Activated naive CD4-positive, alpha-beta T cell treated with Interleukin-2 at 50 U/mL for 16 hours (primary cell): Measurements from ENCODE around the gene SKOR1.

Experiments
- DNase-seq: peaks from one replicate; pipeline ENCODE4 v3.0.0-alpha.2; 2020

Gene SKOR1

DNA sequence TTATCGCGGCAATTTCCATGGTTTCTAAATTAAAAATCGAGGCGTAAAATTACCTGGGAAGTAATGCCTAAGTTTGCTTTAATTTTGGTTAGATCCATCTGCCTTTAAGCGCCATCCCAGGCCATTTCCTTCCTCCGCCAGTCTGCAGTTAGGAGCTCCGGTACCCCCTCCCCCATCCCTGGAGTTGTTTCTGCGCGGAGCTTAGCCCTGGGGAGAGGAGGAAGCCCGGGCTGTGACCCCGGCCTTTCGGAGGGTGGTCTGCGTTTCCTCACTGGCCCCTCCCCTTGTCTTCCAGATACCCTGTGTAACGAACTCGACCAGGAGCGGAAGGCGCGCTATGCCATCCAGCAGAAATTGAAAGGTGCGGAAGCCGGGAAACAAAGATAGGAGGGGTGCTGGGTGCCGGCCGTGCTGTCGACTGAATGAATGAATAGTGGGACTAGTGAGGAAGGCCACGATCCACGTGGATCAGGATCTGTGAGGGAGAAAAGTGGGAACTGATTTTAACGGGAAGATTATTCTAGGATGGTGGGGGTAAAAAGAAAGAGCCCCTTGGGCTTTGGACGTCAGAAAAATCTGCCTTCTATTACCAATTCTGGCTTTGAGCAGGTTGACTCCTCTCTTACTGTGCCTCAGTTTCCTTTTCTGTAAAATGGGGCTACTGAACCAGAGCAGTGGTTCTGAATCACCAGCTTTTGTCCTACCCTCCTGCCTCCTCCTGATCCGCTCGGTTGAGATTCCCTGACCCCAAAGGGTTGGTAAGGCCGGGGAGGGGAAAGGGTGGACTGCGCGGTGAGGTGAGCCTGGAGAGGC lies 7.8 kb downstream of the SKOR1 start:
- DNase-seq: no peak

DNA sequence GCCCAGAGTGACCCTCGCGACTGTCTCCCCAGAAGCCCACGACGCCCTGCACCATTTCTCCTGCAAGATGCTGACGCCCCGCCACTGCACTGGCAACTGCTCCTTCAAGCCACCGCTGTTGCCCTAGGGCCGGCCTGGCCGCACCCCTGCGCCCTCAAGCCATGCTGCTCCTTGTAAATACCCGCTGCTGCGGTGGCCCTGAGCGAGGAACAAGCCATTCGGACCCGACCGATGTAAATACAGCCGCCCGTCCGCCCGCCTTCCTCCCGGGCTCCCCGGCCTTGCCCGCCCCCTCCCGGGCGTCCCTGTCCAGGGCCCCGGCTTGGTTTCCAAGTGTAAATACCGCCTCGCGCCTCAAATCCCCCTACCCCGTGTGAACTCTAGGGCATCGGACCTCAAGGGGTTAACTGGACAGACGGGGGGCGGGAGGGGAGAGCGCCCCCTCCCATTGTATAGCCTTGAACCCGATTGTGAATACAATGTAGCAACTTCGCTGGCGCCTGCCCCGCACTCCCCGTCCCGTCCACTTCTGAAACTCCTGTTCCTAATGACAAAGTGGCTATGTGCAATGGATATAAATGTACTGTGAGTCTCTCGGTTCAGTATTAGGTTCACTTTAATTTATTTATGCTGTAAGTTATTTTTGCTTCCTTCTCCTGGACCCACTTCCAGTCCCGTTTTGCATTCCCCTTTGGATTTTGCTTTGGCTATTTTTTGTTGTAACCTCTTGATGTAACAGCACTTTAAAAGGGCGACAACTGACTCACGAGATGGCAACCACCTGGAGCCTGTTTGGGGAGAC lies 8.6 kb downstream of the SKOR1 start:
- no peak for DNase-seq

DNA sequence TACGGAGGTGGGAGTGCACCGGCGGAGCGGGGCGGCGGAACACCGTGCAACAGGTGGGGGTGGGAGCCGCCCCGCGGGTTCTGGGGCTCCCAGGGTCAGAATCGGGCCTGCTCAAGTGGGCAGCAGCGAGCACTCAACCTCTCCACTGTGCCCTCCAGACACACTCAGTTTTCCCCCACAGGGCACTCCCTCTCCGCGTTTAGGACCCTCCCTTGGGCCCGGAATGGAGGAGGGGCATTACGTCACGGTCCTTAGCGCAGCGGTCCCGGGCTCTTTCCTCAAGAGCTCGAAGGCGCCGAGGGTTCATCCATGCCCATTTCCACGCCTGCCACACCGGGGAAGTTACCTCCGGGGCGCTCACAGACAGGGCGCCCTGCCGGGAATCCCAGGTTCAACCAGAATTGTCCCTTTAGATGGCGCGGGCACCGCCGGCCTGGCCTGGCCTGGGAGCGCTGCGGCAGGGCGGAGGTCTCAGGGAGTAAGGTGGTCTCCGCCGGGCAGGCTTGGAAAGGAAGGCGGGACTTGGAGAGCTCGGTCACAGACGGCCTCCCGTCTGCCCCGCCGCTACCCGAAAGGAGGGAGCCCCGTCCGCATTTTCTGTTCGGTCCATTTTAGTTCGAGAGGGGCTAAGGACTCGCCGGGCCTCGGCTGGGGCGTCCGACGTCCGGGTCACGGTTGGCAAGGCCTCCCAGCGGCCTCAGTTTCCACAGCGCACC lies 9.4 kb downstream of the SKOR1 start:
- DNase-seq: no peak

DNA sequence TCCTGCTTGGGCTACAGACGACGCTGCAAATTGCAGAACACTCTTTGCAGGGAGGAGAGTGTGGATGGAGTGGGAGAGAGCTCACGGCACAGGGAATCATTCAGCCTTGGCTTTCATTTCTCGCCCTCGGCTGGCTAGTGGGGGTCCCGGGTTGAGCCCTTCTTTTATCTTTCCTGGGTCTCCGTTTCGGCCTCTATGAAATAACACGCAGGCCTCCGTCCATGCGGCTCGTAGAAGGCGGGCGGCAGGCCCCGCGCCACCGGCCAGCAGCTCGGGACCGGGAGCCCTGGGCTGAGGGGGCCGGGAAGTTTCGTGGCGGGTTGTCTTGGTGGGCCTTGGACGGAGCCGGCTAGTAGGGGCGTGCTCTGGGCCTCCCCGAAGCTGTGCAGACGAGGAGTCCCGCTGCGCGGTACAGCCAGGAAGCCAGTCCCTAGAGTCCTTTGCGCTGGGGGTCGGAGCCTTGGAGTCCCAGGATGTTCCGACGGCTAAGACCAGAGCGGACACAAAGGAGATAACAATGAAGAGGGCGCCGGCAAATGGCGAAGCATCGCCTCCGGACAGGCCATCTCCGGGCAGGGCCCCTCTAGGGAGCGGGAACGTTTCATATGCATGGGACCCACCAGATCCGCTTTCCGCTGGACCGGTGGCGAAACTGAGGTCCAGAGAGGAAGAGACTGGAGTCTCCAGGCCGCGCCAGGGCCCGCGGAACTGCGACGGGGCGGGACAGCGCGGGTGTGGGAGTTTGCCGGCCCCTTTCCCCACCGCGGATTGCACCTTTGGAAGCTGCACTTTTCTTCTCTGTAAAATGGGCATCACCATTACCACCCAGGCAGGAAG lies 10.2 kb downstream of the SKOR1 start:
- DNase-seq: no peak

DNA sequence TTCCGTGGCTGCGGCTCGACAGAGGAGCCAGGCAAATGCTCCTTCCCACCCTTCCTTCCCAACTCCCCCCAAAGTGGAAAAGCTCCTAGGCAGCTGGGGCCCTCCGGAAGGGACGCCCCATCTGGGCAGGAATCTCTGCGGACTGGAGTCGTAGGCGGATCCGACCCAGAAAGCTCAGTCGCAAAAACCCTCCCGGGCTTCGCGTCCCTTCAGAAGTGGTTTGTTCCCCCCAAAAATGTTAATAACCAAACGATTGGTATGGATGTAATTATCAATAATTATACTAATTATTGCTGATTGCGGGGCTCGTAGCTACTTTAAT lies 10.8 kb downstream of the SKOR1 start:
- no peak for DNase-seq

DNA sequence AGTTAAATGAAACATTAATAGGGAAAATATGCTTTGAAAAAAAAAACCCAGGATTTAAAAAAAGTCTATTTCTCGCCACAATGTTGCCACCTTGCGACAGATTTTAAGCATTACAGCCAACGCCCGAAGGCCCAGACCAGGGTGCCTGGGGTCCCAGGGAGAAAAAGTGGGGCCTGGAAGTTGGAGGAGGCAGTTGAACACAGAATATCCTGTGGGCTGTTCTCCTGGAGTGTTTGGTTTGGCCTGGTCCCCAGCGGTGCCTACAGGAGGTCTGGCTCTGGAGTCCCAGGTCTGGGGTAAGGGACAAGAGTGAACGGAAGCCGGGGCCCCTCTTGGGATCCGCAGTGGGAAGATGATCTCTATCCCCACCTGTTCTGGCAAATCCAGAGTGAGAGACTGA lies 11.2 kb downstream of the SKOR1 start:
- DNase-seq: peak; percentile 59

DNA sequence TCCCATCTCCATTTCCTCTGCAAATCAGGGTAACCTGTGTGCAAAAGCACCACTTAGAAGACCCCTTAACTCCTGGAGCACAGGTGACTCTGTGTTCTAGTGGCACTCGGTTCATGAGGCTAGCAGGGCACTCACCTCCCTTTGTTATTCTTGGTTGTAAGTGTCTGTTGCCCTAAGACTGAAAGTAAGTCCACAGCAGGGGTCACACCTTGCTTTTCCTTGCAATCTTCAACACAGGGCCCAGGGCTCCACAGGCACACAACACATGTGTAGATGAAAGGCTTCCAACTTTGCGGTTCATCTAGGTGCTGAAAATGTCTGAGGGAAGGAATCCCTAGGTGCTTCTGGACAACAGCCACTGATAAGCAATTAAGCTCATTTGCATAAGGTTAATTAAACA lies 11.6 kb downstream of the SKOR1 start:
- no peak for DNase-seq

DNA sequence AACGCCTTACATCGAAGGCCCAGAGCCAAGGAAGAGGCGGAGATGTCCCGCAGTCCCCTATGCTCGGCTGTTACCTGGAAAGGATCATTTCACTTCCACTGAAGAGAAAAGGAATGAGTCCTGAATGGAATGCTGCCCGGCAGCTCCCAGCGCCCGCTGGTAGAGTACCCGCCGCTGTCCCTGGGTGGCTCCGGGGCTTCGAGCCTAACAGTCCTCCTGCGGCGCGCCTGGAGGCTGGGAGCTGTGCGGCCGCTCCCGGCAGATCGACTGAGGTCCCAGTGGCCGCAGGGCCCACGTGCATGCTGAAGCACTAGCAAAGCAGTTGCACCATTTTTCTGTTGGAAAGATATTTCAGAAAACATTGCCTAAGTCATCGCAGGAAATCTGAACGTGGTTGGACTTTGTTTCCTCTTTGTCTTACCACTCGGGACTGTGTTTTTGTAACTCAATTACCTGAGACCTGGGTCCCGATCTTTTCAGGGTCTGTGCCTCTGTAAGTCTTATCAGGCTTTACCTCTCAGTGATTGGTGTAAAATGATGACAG lies 13.6 kb downstream of the SKOR1 start:
- no peak for DNase-seq

DNA sequence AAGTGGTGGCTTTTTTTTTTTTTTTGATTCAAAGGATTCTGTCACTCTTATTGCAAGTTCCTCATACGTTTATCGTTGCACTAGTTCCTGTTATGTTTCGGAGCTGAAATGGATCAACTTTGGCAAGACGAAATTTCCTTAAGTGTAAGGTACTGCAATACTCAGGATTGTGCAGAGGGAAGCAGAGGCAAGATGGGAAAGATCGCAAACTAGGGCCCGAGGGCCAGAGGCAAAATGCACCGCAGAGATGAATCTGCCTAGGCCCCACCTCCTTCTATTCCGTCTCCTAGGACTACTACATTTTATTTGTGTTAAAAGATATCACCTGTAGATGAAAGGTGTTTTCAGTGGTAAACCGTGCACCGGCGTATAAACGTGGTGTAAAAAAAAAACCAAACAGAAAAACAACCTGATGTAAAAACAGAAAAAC lies 14.2 kb downstream of the SKOR1 start:
- peak; percentile 34 for DNase-seq

DNA sequence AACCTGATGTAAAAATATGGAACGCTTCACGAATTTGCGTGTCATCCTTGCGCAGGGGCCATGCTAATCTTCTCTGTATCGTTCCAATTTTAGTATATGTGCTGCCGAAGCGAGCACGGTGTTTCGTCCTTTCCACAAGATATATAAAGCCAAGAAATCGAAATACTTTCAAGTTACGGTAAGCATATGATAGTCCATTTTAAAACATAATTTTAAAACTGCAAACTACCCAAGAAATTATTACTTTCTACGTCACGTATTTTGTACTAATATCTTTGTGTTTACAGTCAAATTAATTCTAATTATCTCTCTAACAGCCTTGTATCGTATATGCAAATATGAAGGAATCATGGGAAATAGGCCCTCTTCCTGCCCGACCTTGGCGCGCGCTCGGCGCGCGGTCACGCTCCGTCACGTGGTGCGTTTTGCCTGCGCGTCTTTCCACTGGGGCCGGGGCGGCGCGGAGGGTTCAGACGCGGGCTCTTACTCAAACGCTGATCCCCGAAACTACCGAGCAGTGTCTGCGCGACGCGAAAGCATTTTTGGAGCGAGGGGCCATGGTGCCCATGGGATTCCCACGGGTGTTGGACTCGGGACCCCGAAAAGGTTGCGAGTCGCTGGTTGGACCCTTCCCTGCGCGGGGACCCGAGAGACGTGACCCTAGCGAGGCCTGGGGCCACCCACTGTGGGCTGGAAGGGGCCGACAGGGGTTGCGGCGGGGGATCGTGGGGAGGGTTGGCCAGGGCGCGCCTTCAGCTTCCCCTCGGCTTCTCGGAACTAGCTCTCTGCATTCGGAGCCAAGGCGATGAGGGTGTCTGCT lies 14.8 kb downstream of the SKOR1 start, which contains the start of gene RNU6-1:
Gene RNU6-1 (minus strand): TSS at position 117 of the 820 bp plus-strand sequence.
- peak; percentile 97 for DNase-seq

DNA sequence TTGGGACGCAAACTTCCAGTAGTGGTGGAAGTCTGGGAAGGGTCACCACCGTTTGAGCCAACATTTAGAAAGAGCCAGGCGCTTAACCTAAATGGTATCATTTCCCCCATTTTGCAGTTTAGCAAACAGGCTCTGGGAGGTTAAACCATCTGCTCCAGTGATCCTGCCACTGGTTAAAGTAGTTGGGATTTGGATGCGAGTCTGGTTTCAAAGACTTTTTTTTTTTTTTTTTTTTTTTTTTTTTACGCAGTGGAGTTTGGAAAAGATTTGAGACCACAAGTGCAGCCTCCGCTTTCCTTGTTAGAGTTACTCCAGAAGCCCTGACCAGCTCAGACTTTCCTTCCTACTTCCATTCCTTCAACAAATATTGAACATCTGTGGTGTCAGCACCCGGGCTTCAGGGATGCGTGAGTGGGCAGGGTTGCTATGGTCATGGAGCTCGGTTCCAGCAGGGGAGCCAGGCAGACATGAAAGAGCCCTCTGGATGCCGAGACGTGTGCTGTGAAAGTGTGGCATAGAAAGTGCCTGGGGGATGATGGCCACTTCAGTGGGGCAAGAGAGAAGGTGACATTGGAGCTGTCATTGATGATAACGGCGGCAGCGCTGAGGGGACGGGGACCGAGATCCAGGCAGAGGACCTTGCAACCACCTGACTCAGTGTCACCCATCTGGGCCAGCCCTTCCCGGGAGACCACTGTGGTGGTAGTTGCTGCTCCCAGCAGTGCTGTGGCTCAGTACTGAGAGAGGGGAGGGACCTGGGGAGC lies 15.6 kb downstream of the SKOR1 start:
- DNase-seq: no peak

DNA sequence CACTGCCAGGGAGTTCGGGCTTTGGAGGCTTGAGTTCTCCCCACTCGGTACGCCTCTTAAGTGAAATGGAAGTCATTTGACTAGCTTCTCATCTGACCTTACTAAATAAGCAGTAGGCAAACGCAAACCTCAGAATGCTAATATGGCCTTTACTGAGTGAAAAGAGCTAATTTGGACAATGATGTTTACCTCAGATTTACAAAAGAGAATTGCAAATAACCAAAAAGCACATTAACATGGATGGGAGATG lies 16.1 kb downstream of the SKOR1 start:
- DNase-seq: no peak

DNA sequence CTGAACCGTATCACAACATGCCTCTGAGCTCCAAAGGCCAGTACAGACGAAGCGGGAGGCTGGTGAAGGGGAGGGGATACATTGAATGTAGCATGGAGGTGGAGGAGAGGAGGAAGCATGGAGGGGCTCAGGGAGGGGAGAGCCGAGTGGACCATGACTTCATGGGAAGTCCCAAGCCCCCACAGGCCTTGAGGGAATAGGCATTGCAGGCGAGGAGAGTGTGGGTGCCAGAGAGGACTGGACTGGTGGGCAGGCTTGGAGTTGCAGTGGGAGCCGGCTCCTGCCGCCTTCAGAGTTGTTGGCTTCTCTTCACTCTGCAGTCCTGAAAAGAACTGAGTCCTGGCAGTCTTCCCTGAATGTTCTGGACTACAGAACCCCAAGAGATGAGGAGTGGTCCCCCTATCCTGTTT lies 17.8 kb downstream of the SKOR1 start:
- DNase-seq: no peak

DNA sequence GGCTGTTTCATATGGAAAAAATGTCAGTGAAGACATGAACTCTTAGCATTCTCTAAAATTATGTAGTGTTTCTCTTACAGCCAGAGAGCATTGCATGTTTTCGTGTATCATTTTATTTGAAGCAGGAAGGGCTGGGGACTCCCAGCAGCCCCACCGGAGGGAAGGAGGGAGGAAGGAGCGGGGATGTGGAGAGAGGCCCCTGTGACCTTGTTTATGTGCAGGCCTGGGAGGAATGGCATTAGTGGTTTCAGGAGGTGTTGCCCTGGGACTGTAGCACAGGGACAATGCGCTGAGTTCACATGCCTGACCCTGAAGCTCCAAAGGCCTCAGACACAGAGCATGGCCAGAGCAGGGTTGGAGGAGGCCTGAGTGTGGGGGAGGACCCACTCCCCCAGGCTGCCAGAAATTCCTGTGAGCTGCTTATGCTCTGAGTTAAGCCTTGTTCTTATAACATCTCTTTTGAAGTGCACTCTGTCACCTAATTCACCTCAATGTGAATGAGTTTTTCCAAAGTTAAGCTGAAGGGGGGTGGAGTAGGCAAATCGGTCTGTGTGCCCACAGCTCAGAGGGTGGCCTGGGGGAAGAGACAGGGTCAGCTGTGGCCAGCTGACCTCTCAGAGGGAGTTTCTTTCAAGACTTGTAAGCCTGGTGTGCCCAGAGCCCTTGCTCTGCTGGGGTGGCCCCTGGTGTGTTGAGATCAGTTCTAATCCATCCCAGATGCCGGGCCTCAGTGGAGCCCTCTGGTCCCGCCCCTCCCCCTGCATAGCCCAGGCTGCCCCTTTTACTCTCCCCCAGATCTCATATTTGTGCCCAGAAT lies 18.5 kb downstream of the SKOR1 start:
- DNase-seq: no peak

DNA sequence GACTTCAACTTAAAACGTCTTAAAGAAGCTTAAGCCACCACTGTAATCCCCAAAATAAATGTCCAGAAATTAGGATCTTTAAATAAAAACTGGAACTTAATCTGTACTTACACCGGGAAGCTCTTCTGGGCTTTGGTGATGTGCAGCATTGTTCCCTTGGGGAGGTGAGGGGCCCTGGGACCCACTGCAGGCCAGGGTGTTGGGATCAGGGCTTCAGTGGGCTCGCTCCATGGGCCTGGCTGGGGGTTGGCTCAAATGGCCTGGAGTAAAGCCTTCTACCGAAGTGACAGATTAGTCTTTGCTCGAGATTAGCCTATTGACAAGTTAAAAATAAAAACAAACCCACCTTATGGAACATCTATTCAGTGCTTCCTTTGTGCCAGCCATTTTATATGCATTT lies 20.7 kb downstream of the SKOR1 start:
- DNase-seq: no peak

DNA sequence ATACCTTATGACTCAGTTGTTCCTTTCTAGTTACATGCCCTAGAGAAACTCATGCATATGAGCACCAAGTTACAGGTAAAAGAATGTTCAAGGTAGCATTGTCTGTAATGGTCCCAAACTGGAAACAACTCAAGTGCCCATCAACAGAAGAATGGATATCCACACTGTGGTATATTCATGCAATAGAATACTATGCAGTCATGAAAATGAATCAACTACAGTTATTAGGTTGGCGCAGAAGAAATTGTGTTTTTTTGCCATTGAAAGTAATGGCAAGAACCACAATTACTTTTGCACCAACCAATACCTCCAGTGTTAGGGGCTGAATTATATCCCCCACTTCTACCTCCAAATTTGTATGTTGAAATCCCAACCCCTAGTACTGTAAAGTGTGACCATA lies 24.2 kb downstream of the SKOR1 start:
- DNase-seq: no peak

DNA sequence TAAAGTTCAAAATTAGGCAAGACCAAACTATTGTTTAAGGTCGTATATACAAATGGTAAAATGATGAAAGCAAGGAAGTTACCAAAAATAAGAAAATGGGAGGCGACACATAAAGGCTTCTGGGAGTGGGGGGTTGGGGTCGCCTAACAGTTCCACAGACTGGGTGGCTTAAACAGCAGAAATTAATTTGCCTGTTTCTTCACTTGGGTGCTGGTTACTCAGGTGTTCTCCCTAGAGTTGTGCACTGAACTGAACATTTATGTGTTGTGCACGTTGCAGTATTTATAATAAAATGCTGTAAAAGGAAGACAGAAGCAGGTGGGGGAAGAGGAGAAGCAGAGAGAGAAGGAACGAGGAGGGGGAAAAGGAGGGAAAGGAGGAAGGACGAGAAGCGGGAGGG lies 25.0 kb downstream of the SKOR1 start:
- no peak for DNase-seq

DNA sequence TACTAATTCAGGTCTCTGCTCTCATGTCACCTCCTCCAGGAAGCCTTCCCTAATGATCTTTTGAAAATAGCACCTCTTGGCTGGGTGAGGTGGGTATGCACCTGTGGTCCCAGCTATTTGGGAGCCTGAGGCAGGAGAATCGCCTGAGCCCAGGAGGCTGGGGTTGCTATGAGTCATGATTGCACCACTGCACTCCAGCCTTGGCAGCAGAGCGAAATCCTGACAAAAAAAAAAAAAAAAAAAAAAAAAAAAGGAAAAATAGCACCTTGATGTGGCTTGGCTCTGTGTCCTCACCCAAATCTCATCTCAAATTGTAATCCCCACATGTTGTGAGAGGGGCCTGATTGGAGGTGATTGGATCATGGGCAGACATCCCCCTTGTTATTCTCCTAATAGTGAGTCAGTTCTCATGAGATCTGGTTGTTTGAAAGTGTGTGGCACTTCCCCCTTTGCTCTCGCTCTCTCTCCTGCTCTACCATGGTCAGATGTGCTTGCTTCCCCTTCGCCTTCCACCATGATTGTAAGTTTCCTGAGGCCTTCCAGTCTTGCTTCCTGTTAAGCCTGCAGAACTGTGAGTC lies 25.8 kb downstream of the SKOR1 start:
- DNase-seq: no peak

DNA sequence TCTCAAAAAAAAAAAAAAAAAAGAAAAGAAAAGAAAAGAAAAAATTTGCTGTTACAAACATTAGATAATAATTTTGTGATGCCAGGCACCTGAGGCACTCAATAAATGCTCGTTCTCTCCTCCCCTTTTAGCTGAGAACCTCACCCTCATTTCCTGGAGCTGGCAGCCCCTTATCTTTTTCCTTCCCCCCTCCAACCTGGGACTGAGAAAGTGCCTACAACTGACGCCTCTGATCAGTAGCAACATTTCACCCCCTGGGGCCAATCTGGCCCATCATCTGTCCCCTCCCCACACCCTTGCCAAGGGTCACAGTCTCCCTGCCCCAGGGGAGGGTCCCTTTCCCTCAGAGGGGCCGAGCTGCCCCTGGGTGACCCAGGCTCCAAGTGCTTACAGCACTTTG lies 27.1 kb downstream of the SKOR1 start:
- no peak for DNase-seq

DNA sequence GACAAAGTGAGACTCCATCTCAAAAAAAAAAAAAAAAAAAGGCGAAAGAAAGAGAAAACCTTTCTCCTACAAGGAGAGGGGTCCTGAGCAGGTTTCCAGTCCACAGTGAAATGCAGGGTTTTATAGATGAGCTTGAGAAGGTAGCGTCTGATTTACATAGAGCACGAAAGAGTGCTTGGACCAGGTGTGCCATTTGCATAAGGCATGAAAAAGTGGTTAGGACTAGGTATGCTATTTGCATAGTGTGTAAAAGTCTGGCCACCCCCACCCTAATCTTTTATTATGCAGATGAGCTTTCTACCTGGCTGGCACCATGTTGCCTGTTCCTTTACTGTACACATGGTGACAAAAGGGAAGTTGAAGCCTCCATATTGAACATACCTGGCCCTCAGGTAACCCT lies 28.1 kb downstream of the SKOR1 start:
- no peak for DNase-seq
